ENCODE data around the gene HAUS7.

DNA sequence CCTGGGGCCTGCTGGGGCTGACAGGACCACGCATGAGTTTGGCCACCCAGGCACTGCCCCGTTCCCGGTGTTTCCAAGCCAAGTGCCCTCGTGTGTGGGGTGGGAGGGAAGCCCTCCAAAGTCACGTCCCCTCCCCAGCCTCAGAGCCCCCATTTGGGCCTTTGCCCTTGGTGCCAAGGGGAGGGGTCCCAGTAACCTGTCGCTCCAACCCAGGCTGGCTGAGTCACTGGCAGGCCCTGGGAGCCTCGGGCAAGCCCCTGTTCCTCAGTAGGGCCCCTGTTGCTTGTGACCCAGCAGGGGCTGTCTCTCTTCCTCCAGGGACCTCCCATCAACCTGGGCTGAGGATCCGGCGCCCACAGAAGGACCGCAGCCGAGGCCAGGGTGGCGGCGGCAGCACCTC is 10.7 kb upstream of the HAUS7 start:
- TF ChIP-seq, protein P1, sequence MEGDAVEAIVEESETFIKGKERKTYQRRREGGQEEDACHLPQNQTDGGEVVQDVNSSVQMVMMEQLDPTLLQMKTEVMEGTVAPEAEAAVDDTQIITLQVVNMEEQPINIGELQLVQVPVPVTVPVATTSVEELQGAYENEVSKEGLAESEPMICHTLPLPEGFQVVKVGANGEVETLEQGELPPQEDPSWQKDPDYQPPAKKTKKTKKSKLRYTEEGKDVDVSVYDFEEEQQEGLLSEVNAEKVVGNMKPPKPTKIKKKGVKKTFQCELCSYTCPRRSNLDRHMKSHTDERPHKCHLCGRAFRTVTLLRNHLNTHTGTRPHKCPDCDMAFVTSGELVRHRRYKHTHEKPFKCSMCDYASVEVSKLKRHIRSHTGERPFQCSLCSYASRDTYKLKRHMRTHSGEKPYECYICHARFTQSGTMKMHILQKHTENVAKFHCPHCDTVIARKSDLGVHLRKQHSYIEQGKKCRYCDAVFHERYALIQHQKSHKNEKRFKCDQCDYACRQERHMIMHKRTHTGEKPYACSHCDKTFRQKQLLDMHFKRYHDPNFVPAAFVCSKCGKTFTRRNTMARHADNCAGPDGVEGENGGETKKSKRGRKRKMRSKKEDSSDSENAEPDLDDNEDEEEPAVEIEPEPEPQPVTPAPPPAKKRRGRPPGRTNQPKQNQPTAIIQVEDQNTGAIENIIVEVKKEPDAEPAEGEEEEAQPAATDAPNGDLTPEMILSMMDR (IDR thresholded peaks at IDR 0.05; ENCODE audit: poor library complexity, severe bottlenecking): no peak
- TF ChIP-seq EZH2 (IDR thresholded peaks at IDR 0.05; ENCODE audit: borderline replicate concordance, insufficient read depth, low read length, poor library complexity, severe bottlenecking) (no peak), RAD21 (conservative IDR thresholded peaks at IDR 0.05) (no peak), SMC3 (conservative IDR thresholded peaks at IDR 0.05; ENCODE audit: poor library complexity) (no peak)

All from neural cell (in vitro differentiated cells).